Measurements from ENCODE around the gene HAPSTR1. TPM values are rescaled to one million over a fixed set of nuclear protein-coding genes. Genes with fewer than 3 reads are reported as not detected.

Gene HAPSTR1
- total and polyA plus RNA-seq, 10 donors, result 7.3 to 84.1 (median 74.3) TPM

- Histone ChIP-seq H3K4me1 (peaks cover 0 to 16% (median 11%) of the 10 kb centered on the region in 6 donors), H3K27me3 (replicated peaks in 1 of 7) (peaks cover 0 to 21% (median 0%) of the 10 kb centered on the region in 7 donors), H3K9me3 (peaks cover 0 to 10% (median 6%) of the 10 kb centered on the region in 8 donors), H3K27ac (no peak overlapping the region), H3K4me3 (no peak overlapping the region), H3K36me3 (no peaks in the 10 kb centered on the region)
- no peak for DNase-seq
- intact Hi-C loops (cut with DNase I; ENCODE audit: low total_unique reads), result no loop called here
- TF ChIP-seq POLR2AphosphoS5 (IDR thresholded peaks at IDR 0.05), result no peak
- TF ChIP-seq, protein P1, sequence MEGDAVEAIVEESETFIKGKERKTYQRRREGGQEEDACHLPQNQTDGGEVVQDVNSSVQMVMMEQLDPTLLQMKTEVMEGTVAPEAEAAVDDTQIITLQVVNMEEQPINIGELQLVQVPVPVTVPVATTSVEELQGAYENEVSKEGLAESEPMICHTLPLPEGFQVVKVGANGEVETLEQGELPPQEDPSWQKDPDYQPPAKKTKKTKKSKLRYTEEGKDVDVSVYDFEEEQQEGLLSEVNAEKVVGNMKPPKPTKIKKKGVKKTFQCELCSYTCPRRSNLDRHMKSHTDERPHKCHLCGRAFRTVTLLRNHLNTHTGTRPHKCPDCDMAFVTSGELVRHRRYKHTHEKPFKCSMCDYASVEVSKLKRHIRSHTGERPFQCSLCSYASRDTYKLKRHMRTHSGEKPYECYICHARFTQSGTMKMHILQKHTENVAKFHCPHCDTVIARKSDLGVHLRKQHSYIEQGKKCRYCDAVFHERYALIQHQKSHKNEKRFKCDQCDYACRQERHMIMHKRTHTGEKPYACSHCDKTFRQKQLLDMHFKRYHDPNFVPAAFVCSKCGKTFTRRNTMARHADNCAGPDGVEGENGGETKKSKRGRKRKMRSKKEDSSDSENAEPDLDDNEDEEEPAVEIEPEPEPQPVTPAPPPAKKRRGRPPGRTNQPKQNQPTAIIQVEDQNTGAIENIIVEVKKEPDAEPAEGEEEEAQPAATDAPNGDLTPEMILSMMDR (IDR thresholded peaks at IDR 0.05 in 8 of 11, conservative IDR thresholded peaks at IDR 0.05 in 3 of 11), result peak in 4 of 11 experiments; percentile 39 to 51 (median 45)
- 60 to 70% (median 65%) methylated on average over 16 to 20 of the region's 20 CpGs for WGBS, 5 donors
Observed at GRCh38 chr16:9050102-9050830, 41.2 kb upstream of the HAPSTR1 start.

DNA sequence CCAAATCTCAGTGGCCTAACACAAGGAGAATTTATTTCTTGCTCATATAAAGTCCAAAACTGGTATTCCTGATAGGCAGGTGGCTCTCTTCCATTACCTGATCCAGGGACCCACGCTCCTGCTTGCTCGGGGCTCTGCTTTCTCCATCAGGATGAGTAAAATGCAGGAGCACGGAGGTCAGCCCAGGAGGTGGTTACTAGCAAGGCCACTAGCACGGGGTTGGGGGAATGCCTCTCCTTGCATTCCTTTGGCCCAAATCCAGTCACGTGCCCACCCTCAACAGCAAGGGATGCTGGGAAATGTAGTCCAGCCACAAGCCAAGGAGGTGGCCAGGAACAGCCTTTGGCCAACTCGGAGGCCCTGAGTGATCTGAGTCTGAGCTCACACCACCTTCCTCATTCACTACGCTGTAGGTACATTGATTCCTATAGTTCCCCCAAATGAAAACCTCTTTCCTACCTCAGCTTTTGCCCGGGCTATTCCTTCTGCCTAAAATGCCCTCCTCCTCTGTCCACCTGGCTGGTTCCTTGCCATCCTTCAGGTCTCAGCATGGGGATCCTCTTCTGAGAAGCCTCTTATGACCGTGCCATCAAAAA, 38.3 kb upstream of the HAPSTR1 start:
- TF ChIP-seq POLR2AphosphoS5 (IDR thresholded peaks at IDR 0.05) (peak in 1 of 3 donors; percentile 14), POLR2A (IDR thresholded peaks at IDR 0.05) (no peak)
- TF ChIP-seq, protein P1 (IDR thresholded peaks at IDR 0.05 in 8 of 11, conservative IDR thresholded peaks at IDR 0.05 in 3 of 11), result no peak
- WGBS, 5 donors, result 45 to 51% (median 47%) methylated on average over 9 of the region's 9 CpGs
- DNase-seq, result no peak

GRCh38 chr16:9054460-9054859, 37.0 kb upstream of the HAPSTR1 start:
- no peaks in the 10 kb centered on the region for H3K9me3 ChIP-seq
- H3K4me3 ChIP-seq, result no peak overlapping the region
- 74 to 87% (median 84%) methylated on average over 4 of the region's 4 CpGs for WGBS, 5 donors
- H3K27me3 ChIP-seq (replicated peaks in 1 of 7), result peaks cover 0 to 21% (median 0%) of the 10 kb centered on the region in 7 donors
- DNase-seq, result no peak
- no peak overlapping the region for H3K27ac ChIP-seq
- intact Hi-C loops (cut with DNase I; ENCODE audit: low total_unique reads), result no loop called here
- peaks cover 0 to 4% (median 0%) of the 10 kb centered on the region in 6 donors for H3K4me1 ChIP-seq
- no peaks in the 10 kb centered on the region for H3K36me3 ChIP-seq
- no peak for TF ChIP-seq POLR2A (IDR thresholded peaks at IDR 0.05)
- no peak for TF ChIP-seq POLR2AphosphoS5 (IDR thresholded peaks at IDR 0.05)
- TF ChIP-seq, protein P1 (IDR thresholded peaks at IDR 0.05 in 8 of 11, conservative IDR thresholded peaks at IDR 0.05 in 3 of 11), result no peak

More for the DNA sequence above, 38.3 kb upstream of the HAPSTR1 start:
- peaks cover 0 to 21% (median 0%) of the 10 kb centered on the region in 7 donors for H3K27me3 ChIP-seq (replicated peaks in 1 of 7)
- H3K36me3 ChIP-seq, result no peaks in the 10 kb centered on the region
- H3K4me1 ChIP-seq, result peaks cover 0 to 7% (median 3%) of the 10 kb centered on the region in 6 donors
- no peaks in the 10 kb centered on the region for H3K9me3 ChIP-seq
- H3K4me3 ChIP-seq, result no peak overlapping the region
- intact Hi-C loops (cut with DNase I; ENCODE audit: low total_unique reads), result no loop called here
- H3K27ac ChIP-seq, result no peak overlapping the region

- 84 to 95% (median 91%) methylated on average over 2 of the region's 2 CpGs for WGBS, 5 donors
Observed at GRCh38 chr16:9055115-9055514, 36.3 kb upstream of the HAPSTR1 start.

More at GRCh38 chr16:9055115-9055514, 36.3 kb upstream of the HAPSTR1 start:
- intact Hi-C loops (cut with DNase I; ENCODE audit: low total_unique reads), result no loop called here
- Histone ChIP-seq H3K4me1 (peaks cover 0 to 4% (median 0%) of the 10 kb centered on the region in 6 donors), H3K27ac (no peak overlapping the region), H3K36me3 (no peaks in the 10 kb centered on the region), H3K9me3 (no peaks in the 10 kb centered on the region), H3K4me3 (no peak overlapping the region), H3K27me3 (replicated peaks in 1 of 7) (peaks cover 0 to 21% (median 0%) of the 10 kb centered on the region in 7 donors)
- TF ChIP-seq POLR2A (IDR thresholded peaks at IDR 0.05), result no peak
- no peak for TF ChIP-seq POLR2AphosphoS5 (IDR thresholded peaks at IDR 0.05)
- TF ChIP-seq, protein P1 (IDR thresholded peaks at IDR 0.05 in 8 of 11, conservative IDR thresholded peaks at IDR 0.05 in 3 of 11), result no peak
- no peak for DNase-seq

Measured in spleen (tissue), 11 donors.